HG02678 (cell line): ENCODE data around the gene SKI.

Experiments
- ATAC-seq: cut with Tn5 transposase; IDR thresholded peaks from one replicate; pipeline ENCODE4 v1.9.1; 2021; ENCODE audit warnings: mild to moderate bottlenecking, moderate library complexity; ENCODE audit not compliant: unreplicated experiment

The SKI gene

DNA sequence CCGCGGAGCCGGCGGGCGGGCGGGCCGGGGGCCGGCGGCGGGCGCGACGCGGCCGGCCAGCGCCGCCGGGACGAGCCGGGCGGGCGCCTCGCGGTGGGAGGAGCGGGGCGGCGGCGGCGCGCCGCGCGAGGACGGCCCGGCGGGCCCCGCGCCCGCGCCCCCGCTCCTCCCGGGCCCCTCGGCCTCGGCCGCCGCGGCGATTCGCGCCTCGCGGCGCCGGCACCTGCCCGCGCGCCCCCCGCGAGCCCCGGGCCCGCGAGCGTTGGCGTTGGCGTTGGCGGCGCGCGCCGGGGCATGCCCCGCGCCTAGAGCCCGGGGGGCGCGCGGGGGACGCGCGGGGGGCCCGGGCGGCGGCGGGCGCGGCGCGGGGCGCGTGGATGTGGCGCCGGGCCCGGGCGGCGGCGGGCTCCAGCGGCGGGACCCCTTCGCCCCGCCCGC is at the start of gene SKI:
Gene SKI, plus strand, starts transcription at position 163 of the 438 bp plus-strand sequence. CDS start 448 bp downstream, outside the sequence.
- ATAC-seq = no peak

DNA sequence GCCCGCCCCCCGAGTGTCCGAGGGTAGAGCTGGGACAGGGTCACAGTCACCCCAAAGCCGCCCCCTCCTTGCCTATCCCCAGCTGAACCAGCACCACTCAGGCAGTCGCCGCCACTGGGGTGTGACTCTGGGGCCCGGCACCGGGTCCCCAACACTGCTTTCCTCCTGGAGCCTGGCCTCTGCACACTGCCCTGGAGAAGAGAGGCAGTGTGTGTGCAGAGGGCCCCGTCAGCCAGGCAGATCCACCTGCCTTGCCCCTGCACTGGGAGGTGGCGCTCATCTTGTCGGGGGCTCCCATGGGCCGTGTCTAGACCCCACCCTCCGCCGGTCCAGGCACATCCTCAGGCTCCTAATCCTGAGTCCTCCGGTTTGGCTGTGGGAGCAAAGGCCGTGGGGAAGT is 49.2 kb upstream of the SKI start:
- no peak for ATAC-seq

DNA sequence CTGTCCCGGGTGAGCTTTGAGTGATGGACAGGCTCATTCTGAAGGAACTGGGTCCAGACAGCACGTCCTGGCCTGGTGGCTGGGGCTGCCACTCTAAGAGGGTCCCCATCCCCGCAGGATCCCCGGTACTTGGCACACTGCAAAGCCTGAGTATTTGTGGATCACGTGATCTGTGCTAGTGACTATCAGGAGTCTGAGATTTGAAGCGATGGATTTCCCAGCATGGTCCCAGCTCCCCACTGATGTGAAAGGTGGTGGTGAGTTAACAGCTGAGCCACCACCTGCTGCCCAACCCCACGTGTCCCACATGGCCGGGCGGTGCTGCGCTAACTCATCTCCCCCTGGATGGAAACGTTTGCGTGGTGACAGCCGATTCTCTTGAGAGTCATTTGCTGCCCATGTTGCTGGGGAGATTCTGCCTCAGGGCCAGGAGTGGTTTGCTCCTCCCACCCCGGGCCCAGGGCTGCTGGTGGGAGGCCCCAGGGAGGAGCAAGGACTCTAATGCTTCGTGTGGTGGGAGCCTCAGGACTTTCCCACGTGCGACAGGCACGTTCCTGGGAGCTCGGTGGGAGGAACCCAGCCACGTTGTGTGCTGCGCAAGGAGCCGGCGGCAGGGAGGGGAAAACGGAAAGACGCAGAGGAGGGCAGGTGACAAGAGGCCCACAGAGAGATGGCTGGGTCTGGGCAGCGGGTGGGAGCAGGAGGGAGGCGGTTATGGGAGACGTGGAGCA is 48.7 kb upstream of the SKI start:
- no peak for ATAC-seq

DNA sequence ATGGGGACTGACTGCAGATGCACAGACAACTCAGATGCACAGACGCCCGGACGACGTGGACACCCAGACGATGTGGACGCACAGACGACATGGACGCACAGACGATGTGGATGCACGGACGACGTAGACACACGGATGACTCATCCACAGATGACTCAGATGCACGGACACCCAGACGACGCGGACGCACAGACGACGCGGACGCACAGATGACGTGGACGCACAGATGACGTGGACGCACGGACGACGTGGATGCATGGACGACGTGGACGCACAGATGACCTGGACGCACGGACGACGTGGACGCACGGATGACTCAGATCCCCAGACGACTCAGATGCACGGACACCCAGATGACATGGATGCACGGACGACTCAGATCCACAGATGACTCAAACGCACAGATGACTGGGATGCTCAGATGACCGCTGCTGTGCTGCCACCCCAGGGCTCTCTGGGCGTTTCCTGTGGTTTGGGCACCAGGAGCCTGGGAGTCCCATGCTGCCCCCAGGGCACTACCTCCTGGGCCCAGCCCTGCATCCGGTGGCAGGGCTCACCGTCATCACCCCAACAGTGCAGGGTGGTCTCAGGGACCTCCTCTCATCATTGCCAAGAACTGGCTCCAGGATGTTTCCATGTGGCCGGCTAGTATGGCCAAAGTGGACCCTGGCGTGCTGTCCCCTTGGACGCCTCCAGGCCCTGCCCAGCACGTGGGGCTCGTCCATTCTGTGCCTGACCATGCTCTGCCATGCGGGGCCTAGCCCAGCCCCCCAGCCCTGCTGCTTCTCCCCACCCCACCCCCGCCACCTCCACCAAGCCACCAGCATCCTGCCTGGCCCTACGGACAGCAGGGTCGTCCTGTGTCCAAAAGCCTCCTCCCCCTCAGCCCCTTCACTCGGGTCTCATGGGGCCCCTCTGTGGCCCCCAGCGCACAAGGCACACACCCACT is 47.5 kb upstream of the SKI start:
- ATAC-seq = no peak

DNA sequence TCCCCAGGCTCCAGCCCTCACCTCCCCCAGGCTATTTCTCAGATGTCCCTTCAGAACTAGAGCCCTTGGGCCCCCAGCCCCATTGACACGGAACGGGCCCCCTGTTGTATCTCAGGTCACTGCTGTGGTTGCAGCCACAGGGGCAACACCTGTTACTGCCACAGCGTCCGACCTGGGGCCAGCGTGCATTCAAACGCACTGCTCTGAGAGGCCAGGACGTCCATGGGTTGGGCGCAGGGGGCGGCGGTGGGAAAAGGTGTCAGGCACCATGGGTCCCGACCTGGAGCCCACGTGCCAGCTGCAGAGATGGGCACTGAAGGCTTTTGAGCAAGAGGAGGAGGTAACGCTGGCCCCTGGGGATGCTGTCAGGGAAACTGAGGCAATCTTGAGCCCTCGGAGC is 46.8 kb upstream of the SKI start:
- ATAC-seq = no peak

DNA sequence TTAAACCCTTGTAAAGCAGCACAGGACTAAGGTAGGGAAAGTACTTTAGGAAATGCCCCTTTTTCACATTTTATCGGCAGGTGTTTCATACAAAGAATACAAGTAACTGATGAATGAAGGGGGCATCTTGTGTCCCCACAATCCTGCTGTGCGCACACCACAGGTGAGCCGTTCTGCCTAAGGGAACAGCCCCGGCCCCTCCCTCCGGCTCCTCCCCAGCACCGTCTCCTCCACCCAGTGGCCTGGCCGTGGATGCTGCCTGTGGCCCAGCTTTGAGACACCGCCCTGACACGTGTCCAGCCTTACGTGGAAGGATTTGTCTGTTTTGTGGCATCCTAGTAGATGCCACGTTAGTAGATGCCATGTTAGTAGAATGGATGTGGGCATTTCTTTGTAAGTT is 46.4 kb upstream of the SKI start:
- no peak for ATAC-seq

DNA sequence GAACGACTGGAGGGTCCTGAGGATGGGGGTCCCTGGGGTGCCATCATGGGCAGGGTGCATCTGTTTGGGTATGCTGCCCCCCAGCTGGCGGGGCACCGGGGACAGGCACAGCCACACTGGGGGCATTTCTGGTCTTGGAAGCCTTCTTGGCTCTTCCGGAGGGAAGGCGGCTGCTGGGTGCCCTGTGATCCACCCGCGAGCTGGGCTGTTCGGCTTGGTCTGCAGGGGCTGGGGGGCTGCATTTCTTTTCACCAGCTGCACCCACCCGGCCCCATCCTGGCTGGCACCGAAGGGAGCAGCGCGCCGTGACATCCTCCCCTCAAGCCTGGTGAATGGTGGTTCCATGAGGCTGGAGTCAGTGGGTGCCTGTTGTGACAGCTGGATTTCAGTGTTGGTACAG is 45.7 kb upstream of the SKI start:
- ATAC-seq = no peak

DNA sequence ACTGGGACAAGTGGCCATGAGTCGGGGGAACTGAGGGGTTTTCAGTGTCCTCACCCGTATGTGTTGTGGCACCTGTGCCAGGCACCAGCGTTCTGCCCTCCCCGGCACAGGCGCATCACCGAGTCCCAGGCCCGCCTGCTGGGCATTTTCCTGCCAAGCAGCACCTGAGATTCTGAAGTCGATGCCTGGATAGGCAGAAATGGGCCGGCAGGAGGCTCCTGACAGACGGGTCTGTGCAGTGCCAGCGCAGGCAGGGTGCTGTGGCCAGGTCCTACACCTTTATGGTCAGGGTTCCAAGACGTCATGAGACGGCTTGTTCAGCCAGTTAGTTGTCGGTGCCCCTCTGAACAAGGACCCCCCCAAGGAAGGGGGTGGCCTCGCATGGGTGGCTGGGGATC is 44.2 kb upstream of the SKI start:
- no peak for ATAC-seq

DNA sequence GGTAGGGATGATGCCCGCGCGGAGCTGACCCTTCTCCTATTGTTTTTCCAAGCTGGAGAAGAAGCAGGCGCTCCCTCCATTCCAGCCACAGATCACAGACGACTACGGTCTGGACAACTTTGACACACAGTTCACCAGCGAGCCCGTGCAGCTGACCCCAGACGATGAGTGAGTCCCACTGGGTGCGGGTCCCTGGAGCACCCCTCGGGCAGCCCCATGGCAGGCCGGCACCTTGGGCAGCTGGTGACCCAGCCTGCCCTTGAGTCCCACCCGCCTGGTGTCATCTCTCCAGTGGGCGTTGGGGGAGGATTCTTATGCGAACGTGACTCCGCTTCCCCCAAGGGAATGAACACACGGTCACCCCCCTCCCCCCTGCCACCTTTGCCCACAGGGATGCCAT is 43.6 kb upstream of the SKI start:
- no peak for ATAC-seq

DNA sequence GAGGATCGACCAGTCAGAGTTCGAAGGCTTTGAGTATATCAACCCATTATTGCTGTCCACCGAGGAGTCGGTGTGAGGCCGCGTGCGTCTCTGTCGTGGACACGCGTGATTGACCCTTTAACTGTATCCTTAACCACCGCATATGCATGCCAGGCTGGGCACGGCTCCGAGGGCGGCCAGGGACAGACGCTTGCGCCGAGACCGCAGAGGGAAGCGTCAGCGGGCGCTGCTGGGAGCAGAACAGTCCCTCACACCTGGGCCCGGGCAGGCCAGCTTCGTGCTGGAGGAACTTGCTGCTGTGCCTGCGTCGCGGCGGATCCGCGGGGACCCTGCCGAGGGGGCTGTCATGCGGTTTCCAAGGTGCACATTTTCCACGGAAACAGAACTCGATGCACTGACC is 43.2 kb upstream of the SKI start:
- ATAC-seq = no peak

DNA sequence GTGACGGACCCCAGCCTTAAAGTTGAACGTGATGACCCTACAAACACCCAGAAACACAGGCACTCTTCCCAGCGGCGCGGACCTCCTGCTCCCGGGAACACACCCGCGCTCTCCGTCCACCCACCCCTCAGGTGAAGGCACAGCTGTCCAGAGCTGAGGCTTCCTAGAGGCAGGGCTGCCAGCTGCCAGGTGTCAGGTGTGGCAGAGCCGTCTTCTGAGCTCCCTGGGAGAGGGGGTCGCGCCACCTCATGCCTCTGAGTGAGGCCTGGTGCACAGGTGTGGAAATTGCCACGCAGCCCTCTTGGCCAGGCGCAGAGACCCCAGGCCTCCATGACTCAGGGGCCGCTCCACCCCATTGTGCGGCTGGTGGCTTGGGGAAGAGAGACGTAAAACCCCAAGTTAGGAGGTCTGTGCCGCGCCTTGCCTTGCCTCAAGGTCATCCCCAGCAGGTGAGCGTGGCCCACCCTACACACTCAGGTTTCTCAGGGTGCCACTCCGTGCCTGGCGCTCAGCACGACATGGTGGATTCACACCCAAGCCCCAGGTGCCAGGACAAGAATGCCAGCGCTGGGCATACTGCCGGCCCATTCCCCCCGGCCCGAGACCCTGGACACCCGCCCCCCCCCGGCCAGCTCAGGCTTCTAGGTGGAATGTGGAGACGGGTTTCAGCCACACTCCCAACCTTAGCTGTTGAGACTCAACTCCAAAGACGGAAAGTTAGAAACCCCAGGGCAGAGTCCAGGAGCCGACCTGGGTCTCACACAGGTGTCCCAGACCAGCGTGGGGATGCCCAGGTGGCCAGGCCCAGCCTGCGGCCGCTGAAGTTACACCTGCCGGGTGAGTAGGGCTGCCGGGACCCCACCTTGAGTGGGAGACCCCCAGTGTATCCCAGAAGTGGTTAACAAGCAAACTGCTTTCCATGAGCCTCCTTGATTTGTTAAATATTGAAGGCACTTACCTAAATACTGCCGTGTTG is 42.0 kb upstream of the SKI start:
- ATAC-seq = no peak

DNA sequence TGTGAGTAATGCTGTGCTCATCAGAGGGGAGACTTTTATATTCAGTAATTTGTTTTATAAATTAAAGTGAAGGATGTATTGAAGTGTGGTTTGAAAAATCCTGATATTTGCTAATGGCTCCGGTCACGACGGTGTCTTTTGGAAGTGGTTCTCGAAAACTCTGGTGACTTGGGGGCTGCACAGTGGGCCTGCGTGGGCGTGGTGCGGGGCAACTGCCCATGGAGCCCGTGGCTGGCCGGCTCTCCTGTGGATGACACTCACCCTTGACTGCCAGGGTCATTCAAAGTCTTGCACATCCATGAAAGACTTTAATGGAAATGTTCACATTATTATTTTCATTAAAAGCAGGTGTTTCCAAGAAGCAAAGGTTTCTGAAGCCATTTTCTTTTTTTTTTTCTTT is 41.2 kb upstream of the SKI start:
- ATAC-seq = no peak

DNA sequence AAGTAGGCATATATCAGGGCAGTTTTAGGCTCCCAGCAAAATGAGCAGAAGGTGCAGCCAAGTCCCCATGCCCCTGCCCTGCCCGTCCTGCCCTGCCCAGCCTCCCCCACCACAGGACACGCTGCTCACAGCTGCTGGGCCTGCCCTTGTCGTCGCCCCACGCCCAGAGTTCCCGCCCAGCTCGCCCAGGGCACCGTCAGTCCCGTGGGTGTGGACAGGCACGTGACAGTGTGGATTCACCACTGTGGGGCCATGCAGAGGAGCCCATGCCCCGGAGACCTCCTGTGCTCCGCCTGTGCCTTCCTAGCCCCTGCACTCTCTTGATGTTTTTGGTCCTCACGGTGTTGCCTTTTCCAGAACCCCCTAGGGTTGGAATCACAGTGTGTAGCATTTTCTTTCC is 40.5 kb upstream of the SKI start:
- ATAC-seq = no peak

DNA sequence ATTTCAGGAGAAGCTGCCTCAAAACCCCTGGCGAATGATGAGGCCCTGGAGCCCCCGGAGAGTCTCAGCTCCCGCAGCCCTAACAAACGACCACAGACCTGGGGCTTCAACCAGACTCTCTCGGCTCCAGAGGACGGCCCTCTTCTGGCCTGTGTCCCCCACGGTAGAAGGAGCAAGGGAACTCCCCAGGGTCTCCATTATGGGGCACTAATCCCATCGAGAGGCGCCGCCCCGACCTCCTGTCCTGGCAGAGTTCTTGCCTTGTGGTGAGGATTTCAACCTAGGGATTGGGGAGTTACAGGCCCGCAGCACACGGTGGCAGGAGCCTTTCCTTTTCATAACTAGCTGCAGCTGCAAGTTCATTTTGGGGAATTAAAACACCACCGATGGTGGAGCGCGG is 39.8 kb upstream of the SKI start:
- ATAC-seq = no peak

DNA sequence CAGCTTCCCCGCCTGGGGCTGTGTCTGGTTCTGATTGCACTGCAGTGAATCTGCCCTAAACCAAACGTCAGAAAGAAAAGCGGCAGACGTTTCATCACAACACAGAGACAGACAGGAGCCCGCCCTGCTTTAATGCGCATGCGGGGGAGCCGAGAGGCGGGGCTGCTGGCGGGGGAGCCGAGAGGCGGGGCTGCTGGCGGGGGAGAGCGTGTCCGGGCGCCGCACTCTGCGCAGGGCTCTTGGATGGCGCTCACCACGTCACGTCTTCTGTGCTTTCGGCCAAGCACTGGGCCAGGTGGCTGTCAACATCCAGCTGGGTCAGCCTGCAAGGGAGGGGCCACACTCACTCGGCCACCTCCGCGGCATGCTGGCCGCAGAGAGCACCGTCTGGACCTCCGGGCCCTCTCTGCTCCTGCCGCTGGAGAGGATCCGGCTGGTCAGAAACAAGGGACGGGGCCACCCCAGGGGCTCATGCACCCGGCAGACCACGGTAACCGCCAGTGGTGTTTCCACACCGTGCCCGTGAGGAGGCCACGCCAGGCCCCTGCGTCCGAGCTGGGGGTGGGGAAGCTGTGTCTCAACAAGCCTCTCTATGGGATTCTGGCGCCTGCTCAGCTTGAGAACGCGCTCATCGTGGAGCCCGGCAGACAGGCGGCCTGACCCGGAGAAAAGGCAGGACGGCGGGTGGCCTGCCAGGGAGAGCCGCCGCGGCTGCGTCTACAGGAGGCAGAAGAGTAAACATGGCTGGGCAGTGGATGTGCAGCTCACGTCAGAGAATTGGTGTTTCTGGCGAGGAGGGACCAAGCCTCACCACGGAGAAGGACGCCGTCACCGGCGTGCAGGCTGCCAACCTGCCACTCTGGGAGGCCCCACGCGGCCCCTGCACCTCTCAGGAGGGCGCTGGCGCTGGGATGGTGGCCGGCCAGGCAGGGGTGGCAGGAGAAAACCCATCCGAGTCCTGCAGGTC is 38.4 kb upstream of the SKI start:
- ATAC-seq = no peak

DNA sequence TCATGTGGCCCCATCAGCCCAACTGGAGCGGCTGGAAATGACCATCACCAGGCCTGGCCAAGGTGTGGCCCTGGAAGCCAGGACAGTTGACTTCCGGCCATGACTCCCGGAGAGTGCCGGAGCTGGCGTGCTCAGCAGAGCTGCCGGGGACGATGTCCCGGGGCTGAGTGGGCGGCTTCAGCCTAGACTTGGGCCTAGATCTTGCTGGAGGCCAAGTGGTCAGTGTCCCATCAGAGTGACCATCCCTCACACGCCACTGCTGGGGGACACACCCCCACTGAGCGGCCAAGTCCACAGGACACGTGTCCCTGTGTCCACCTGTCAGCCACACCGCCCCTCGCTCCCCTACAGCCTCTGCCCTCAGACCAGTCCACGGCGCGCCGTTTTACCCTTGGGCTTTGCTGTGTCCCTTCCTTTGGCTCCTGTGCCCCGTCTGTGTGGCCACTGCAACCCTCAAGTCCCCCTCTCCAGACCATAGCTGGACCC is 37.6 kb upstream of the SKI start:
- ATAC-seq = no peak

DNA sequence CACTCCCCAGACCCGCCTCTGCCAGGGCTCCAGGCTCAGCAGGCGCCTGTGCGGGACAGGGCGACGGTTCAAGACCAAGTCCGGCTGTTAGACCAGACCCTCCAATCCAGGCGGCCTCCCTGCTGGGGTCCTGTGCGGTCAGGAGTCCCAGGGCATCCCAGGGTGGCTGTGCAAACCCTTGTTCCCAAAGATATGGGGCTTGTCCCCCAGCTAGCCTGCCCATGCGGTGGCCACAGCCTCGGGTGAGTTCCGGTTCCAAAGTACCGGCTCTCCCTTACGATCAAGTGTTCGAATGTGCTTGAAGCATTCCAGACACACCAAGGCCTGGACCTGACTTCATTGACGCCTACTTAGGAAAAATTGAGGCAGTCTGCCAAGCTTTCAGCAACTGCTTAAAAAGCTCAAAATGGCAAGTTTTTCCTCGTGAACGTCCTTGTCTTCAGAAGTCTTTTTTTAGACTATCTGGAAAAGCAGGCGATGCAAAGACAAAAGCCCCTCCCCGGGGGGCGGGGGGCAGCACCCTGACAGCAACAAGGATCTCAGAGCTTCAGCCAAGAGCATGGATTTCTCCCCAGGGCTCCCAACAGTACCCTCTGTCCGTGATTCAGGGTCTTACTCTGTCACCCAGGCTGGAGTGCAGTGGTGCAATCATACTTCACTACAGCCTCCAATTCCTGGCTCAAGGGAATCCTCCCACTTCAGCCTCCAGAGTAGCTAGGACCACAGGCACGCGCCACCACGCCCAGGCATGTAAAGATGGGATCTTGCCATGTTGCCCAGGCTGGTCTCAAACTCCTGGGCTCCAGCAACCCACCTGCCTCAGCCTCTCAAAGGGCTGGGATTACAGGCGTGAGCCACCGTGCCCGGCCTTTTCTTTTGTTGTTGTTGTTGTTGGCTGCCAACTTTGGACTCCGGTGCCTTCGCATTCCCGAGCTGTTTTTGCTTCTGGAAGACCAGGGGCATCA is 35.8 kb upstream of the SKI start:
- no peak for ATAC-seq

DNA sequence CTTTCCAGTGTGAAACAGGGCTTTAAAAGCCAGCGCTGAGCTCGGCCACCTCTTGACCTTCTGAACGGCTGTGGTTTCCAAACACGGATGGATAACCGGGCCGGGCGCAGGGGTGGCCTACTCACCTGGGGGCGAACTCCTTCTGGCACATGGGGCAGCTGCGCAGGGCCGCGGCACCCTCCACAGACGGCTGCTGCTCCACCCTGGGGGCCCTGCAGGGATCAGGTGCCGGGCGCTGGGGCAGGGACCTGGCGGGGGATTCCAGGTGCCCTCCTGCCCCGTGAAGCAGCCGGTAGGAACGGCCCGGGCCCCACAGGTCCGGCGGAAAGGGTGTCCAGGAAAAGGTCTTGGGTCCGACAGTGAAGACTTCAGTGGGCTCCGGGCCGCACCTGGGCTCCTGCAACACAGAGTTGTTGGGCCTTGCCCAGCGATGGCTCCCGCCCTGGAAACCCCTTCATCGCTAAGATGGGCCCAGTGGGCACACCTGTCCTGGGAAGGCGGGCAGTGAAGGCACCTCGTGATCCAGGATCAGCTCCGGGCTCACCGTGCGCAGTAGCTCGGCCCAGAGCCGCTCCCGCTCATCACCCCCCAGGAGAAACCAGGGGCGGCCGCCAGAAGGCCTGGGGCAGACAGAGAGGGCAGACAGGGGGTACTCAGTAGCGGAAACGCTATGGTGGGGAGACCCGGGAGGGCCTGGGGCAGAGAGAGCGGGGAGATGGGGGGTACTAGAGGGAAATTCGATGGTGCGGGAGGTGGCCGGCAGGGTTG is 34.4 kb upstream of the SKI start:
- no peak for ATAC-seq
